Ovary (tissue), 3 donors: Measurements from ENCODE around the gene DPYSL5.

ENCODE experiments used
- POLR2A ChIP-seq: fragments of 450-650 bp; IDR thresholded peaks from one replicate; pipeline ENCODE4 v1.6.1; 2017; ENCODE audit warnings: antibody characterized with exemption, mild to moderate bottlenecking, moderate library complexity
- TF ChIP-seq, protein P1 (sequence below), 3 donors: fragments of 450-650 bp in 2 of 3; fragments of 200-600 bp in 1 of 3; IDR thresholded peaks; one replicate each; pipeline versions ENCODE4 v1.5.1 to v1.8.0; 2016 to 2022; ENCODE audit warnings: antibody characterized with exemption in 3 of 3, mild to moderate bottlenecking in 1 of 3
- donor health status: DM: no; HTN: no; CAD: no.

DNA sequence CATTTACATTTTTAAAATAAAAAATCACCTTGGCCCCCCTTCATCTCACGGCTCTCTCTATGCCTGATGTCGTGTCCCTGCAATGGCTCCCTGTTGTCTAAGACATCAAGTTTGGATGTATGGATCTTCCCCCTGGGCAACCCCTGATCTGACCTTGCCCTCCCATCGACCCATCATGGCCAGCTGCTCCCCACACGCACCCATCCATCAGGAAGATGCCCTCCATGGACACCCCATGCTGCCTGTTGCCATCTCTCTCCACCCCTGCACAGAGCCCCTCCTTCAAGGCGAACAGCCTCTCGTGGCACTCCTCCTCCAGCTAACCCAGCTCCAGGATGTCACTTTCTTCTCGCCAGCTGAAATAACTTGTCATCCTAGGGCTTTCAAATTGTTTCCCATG lies 59.5 kb downstream of the DPYSL5 start:
- TF ChIP-seq, protein P1, sequence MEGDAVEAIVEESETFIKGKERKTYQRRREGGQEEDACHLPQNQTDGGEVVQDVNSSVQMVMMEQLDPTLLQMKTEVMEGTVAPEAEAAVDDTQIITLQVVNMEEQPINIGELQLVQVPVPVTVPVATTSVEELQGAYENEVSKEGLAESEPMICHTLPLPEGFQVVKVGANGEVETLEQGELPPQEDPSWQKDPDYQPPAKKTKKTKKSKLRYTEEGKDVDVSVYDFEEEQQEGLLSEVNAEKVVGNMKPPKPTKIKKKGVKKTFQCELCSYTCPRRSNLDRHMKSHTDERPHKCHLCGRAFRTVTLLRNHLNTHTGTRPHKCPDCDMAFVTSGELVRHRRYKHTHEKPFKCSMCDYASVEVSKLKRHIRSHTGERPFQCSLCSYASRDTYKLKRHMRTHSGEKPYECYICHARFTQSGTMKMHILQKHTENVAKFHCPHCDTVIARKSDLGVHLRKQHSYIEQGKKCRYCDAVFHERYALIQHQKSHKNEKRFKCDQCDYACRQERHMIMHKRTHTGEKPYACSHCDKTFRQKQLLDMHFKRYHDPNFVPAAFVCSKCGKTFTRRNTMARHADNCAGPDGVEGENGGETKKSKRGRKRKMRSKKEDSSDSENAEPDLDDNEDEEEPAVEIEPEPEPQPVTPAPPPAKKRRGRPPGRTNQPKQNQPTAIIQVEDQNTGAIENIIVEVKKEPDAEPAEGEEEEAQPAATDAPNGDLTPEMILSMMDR (IDR thresholded peaks at IDR 0.05) = no peak
- TF ChIP-seq POLR2A = no peak
